GM18951 (cell line): ENCODE results near the gene WEE2.

ENCODE experiments used
- POLR2A ChIP-seq: IDR thresholded peaks from 4 replicates; pipeline ENCODE4 v1.6.1; 2011; ENCODE audit warnings: mild to moderate bottlenecking; ENCODE audit not compliant: insufficient read length, insufficient read depth; ENCODE audit errors: extremely low read depth
- in situ Hi-C: fragments of 300-500 bp; cut with MboI; formaldehyde crosslinking; loops from one replicate; pipeline ENCODE4 v1.12.0; 2022; ENCODE audit warnings: low sequenced_read_pairs, mixed read lengths, inconsistent platforms; ENCODE audit not compliant: unreplicated experiment

WEE2 gene

GRCh38 chr7:141708351-141708750 lies at the start of gene WEE2:
Gene WEE2, plus strand, starts transcription at chr7:141708353. Its CDS starts 406 bp downstream, at chr7:141708759.
- in situ Hi-C loops = no loop called here

GRCh38 chr7:141659501-141659900 lies 48.7 kb upstream of the WEE2 start:
- TF ChIP-seq POLR2A = no peak
- in situ Hi-C loops = no loop called here

More at GRCh38 chr7:141708351-141708750, at the start of gene WEE2:
- TF ChIP-seq POLR2A = no peak

- in situ Hi-C loops = no loop called here
- TF ChIP-seq POLR2A = no peak
These were observed 47.9 kb upstream of the WEE2 start for GRCh38 chr7:141660259-141660658.

- no peak for TF ChIP-seq POLR2A
- in situ Hi-C loops = no loop called here
These were observed 44.9 kb upstream of the WEE2 start for GRCh38 chr7:141663081-141663849.

GRCh38 chr7:141664450-141664849 lies 43.7 kb upstream of the WEE2 start:
- no peak for TF ChIP-seq POLR2A
- in situ Hi-C loops = no loop called here

- in situ Hi-C loops = no loop called here
- TF ChIP-seq POLR2A = no peak
These were observed 42.7 kb upstream of the WEE2 start for GRCh38 chr7:141665208-141666035.

- no peak for TF ChIP-seq POLR2A
- in situ Hi-C loops = no loop called here
These were observed 42.1 kb upstream of the WEE2 start for GRCh38 chr7:141666071-141666470.

- TF ChIP-seq POLR2A = no peak
- in situ Hi-C loops = no loop called here
These were observed 39.3 kb upstream of the WEE2 start for GRCh38 chr7:141668853-141669252.

GRCh38 chr7:141671705-141672496 lies 36.3 kb upstream of the WEE2 start:
- in situ Hi-C loops = no loop called here

GRCh38 chr7:141673346-141673745 lies 34.8 kb upstream of the WEE2 start:
- in situ Hi-C loops = no loop called here
- no peak for TF ChIP-seq POLR2A

More at GRCh38 chr7:141671705-141672496, 36.3 kb upstream of the WEE2 start:
- no peak for TF ChIP-seq POLR2A

GRCh38 chr7:141674171-141674671 lies 33.9 kb upstream of the WEE2 start:
- no peak for TF ChIP-seq POLR2A
- in situ Hi-C loops = no loop called here

GRCh38 chr7:141674702-141675101 lies 33.5 kb upstream of the WEE2 start:
- TF ChIP-seq POLR2A = no peak
- in situ Hi-C loops = no loop called here
